Astrocyte (in vitro differentiated cells and primary cell): Measurements from ENCODE around the gene TAF8. TPM values are rescaled to one million over a fixed set of nuclear protein-coding genes. Genes with fewer than 3 reads are reported as not detected.
A peak's percentile ranks its signal among the peaks of the same experiment; 100 is the strongest.

ENCODE experiments used
- DNase-seq: peaks from one replicate; pipeline ENCODE4 v3.0.0-alpha.2; 2010; ENCODE audit warnings: low read depth
- FAIRE-seq: peaks from 2 replicates; lab custom pipeline; 2011; peaks lifted over from hg19 to GRCh38; lab: Jason Lieb, UNC
- H2AFZ ChIP-seq: 2 replicates; pipeline ENCODE4 v1.6.0; 2012; ENCODE audit warnings: low read depth, low read length, inconsistent platforms
- H3K27ac ChIP-seq: 2 replicates; pipeline ENCODE4 v1.5.1; 2011; ENCODE audit warnings: low read depth, low read length, inconsistent platforms
- H3K27me3 ChIP-seq: 2 replicates; pipeline ENCODE4 v1.6.0; 2011; ENCODE audit warnings: low read length, inconsistent platforms; ENCODE audit not compliant: insufficient read depth
- H3K36me3 ChIP-seq: 2 replicates; pipeline ENCODE4 v1.5.1; 2011; ENCODE audit warnings: low read length, inconsistent platforms; ENCODE audit not compliant: insufficient read depth
- H3K4me1 ChIP-seq: 2 replicates; pipeline ENCODE4 v1.5.1; 2011; ENCODE audit warnings: low read length, inconsistent platforms; ENCODE audit not compliant: insufficient read depth
- H3K4me2 ChIP-seq: 2 replicates; pipeline ENCODE4 v1.6.0; 2012; ENCODE audit warnings: low read length, inconsistent platforms
- H3K4me3 ChIP-seq: 2 replicates; pipeline ENCODE4 v1.5.1; 2011; ENCODE audit warnings: low read depth, mild to moderate bottlenecking, low read length, inconsistent platforms; ENCODE audit not compliant: insufficient read depth
- H3K79me2 ChIP-seq: 2 replicates; pipeline ENCODE4 v1.6.0; 2012; ENCODE audit warnings: mild to moderate bottlenecking, low read length, inconsistent platforms; ENCODE audit not compliant: insufficient read depth
- H3K9ac ChIP-seq: 2 replicates; pipeline ENCODE4 v1.6.0; 2012; ENCODE audit warnings: mild to moderate bottlenecking, low read length, inconsistent platforms
- H3K9me3 ChIP-seq: 2 replicates; pipeline ENCODE4 v1.5.1; 2012; ENCODE audit warnings: low read depth, mild to moderate bottlenecking, low read length, inconsistent platforms; ENCODE audit not compliant: insufficient read depth
- H4K20me1 ChIP-seq: 2 replicates; pipeline ENCODE4 v1.6.0; 2012; ENCODE audit warnings: low read length, inconsistent platforms; ENCODE audit not compliant: insufficient read depth
- H3K27ac Mint-ChIP-seq: one replicate; pipeline ENCODE4 v1.8.0; 2021; ENCODE audit warnings: mild to moderate bottlenecking, mixed read lengths; ENCODE audit not compliant: unreplicated experiment
- H3K27me3 Mint-ChIP-seq: one replicate; pipeline ENCODE4 v1.8.0; 2021; ENCODE audit warnings: low read depth, mixed read lengths; ENCODE audit not compliant: unreplicated experiment
- H3K36me3 Mint-ChIP-seq: one replicate; pipeline ENCODE4 v1.8.0; 2021; ENCODE audit warnings: low read depth, mixed read lengths; ENCODE audit not compliant: unreplicated experiment
- H3K4me1 Mint-ChIP-seq: one replicate; pipeline ENCODE4 v1.8.0; 2021; ENCODE audit warnings: low read depth, mixed read lengths; ENCODE audit not compliant: unreplicated experiment
- H3K4me3 Mint-ChIP-seq: one replicate; pipeline ENCODE4 v1.8.0; 2021; ENCODE audit warnings: mild to moderate bottlenecking, moderate library complexity, mixed read lengths; ENCODE audit not compliant: unreplicated experiment
- H3K9me3 Mint-ChIP-seq: one replicate; pipeline ENCODE4 v1.8.0; 2021; ENCODE audit warnings: mild to moderate bottlenecking, mixed read lengths; ENCODE audit not compliant: unreplicated experiment
- CTCF ChIP-seq: IDR thresholded peaks from 2 replicates; pipeline ENCODE4 v1.5.1; 2011; ENCODE audit warnings: low read depth, mild to moderate bottlenecking, inconsistent platforms, low read length, moderate library complexity; ENCODE audit not compliant: insufficient read depth
- EZH2 ChIP-seq: IDR thresholded peaks from 2 replicates; pipeline ENCODE4 v1.6.1; 2012; ENCODE audit warnings: mild to moderate bottlenecking, low read length, inconsistent platforms; ENCODE audit not compliant: insufficient read depth
- total RNA-seq: library from RNA; stranded (reverse); gene quantifications from 2 replicates; pipeline ENCODE4 v1.2.1, GENCODE V29; 2021

TAF8 gene
- total RNA-seq, 1 donor from 2014 or later, result 14.8 TPM

- H3K9me3 ChIP-seq, result no peaks in the 10 kb centered on the region
- peaks cover 5% of the 10 kb centered on the region for H3K36me3 Mint-ChIP-seq
- TF ChIP-seq CTCF, result no peak
- TF ChIP-seq EZH2, result no peak
- H3K4me2 ChIP-seq, result no peak overlapping the region
- H3K36me3 ChIP-seq, result no peaks in the 10 kb centered on the region
- H3K9ac ChIP-seq, result no peak overlapping the region
- no peak overlapping the region for H3K27ac ChIP-seq
- no peak overlapping the region for H3K4me3 Mint-ChIP-seq
- H3K79me2 ChIP-seq, result no peaks in the 10 kb centered on the region
- H3K27ac Mint-ChIP-seq, result no peak overlapping the region
- no peaks in the 10 kb centered on the region for H3K4me1 ChIP-seq
- H3K4me3 ChIP-seq, result no peak overlapping the region
- DNase-seq, result no peak
- H2AFZ ChIP-seq, result no peak overlapping the region
- FAIRE-seq, result no peak
- H3K4me1 Mint-ChIP-seq, result peaks cover 4% of the 10 kb centered on the region
- no peaks in the 10 kb centered on the region for H4K20me1 ChIP-seq
- no peaks in the 10 kb centered on the region for H3K9me3 Mint-ChIP-seq
- no peaks in the 10 kb centered on the region for H3K27me3 ChIP-seq
- no peaks in the 10 kb centered on the region for H3K27me3 Mint-ChIP-seq
Observed at GRCh38 chr6:42038163-42038562, 12.2 kb upstream of the TAF8 start.

GRCh38 chr6:42038811-42039408, 11.4 kb upstream of the TAF8 start:
- FAIRE-seq (no peak), DNase-seq (peak; percentile 81)
- Histone ChIP-seq H3K27me3 (no peaks in the 10 kb centered on the region), H3K4me3 (no peak overlapping the region), H4K20me1 (no peaks in the 10 kb centered on the region), H3K4me1 (peaks cover 1% of the 10 kb centered on the region), H3K36me3 (no peaks in the 10 kb centered on the region), H3K9me3 (no peaks in the 10 kb centered on the region), H3K27ac (no peak overlapping the region), H3K4me2 (no peak overlapping the region), H3K79me2 (no peaks in the 10 kb centered on the region), H2AFZ (no peak overlapping the region), H3K9ac (no peak overlapping the region)
- peak overlapping the region; percentile 40 for H3K4me3 Mint-ChIP-seq
- peaks cover 4% of the 10 kb centered on the region for H3K4me1 Mint-ChIP-seq
- peaks cover 5% of the 10 kb centered on the region for H3K36me3 Mint-ChIP-seq
- no peak overlapping the region for H3K27ac Mint-ChIP-seq
- no peak for TF ChIP-seq EZH2
- no peak for TF ChIP-seq CTCF
- H3K9me3 Mint-ChIP-seq, result no peaks in the 10 kb centered on the region
- no peaks in the 10 kb centered on the region for H3K27me3 Mint-ChIP-seq

- TF ChIP-seq EZH2 (no peak), CTCF (no peak)
- Mint-ChIP-seq H3K36me3 (peaks cover 5% of the 10 kb centered on the region), H3K4me1 (peaks cover 22% of the 10 kb centered on the region)
Observed at GRCh38 chr6:42040856-42041480, 9.4 kb upstream of the TAF8 start.

More at GRCh38 chr6:42040856-42041480, 9.4 kb upstream of the TAF8 start:
- Histone ChIP-seq H4K20me1 (no peaks in the 10 kb centered on the region), H3K9me3 (no peaks in the 10 kb centered on the region), H3K79me2 (no peaks in the 10 kb centered on the region), H2AFZ (no peak overlapping the region), H3K4me3 (no peak overlapping the region), H3K9ac (no peak overlapping the region), H3K4me2 (no peak overlapping the region), H3K27me3 (no peaks in the 10 kb centered on the region), H3K36me3 (no peaks in the 10 kb centered on the region), H3K4me1 (peaks cover 14% of the 10 kb centered on the region), H3K27ac (no peak overlapping the region)
- Mint-ChIP-seq H3K9me3 (no peaks in the 10 kb centered on the region), H3K4me3 (no peak overlapping the region), H3K27me3 (no peaks in the 10 kb centered on the region), H3K27ac (no peak overlapping the region)
- no peak for DNase-seq
- FAIRE-seq, result no peak
